ENCODE data around the gene RTP2.

The RTP2 gene

DNA sequence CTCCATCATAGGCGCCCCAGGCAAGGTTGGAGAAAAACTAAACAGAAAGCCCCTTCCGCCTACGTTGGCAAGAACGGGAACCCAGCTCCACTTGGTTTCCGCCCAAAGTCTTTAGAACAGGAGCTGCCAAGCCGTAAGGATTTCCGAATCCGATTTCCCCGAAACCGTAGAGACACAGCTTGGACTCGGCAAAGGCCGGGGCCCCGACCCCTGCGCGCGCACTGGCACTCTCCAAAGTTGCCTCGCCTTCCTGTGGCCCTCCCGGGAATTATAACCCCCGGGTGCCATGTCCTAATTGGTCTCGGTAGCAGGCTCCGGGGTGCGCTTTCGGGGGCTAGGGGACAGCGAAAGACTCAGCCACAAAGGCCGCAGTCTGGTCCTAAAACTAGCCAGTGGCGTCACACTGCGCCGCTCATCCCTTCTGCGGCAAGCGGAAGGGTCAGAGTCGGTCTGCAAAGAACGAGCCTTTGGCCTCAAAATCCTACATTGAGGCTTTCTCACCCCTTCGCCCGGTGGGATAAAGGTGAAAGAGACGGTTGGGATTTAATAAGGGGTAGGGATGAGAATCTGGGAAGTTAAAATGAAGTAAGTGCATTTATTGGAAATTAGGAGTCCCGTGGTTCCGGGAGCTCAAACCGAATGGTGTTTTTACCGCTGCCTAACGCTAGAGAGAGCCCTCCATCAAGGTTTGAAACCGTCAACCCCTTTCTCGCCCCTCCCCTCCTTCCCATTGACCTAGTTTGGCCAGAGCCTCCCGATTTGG, 36.2 kb upstream of the RTP2 start:
- DNase-seq (ENCODE audit: low read depth in 2 of 2), result peak in 1 of 2 donors; percentile 55

DNA sequence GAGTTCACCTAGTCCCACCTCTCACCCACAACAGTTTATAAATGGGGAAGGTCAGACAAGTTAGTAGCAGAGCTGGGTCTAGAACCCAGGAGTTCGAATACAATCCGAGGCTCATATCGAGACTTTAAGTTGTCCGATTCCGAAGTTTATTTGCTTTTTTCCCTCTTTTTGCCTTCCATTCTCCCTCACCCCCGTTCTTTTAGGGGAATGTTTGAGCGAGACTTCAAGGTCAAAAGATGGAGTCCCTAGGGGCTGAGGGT, 35.6 kb upstream of the RTP2 start:
- DNase-seq (ENCODE audit: low read depth in 2 of 2), result no peak

DNA sequence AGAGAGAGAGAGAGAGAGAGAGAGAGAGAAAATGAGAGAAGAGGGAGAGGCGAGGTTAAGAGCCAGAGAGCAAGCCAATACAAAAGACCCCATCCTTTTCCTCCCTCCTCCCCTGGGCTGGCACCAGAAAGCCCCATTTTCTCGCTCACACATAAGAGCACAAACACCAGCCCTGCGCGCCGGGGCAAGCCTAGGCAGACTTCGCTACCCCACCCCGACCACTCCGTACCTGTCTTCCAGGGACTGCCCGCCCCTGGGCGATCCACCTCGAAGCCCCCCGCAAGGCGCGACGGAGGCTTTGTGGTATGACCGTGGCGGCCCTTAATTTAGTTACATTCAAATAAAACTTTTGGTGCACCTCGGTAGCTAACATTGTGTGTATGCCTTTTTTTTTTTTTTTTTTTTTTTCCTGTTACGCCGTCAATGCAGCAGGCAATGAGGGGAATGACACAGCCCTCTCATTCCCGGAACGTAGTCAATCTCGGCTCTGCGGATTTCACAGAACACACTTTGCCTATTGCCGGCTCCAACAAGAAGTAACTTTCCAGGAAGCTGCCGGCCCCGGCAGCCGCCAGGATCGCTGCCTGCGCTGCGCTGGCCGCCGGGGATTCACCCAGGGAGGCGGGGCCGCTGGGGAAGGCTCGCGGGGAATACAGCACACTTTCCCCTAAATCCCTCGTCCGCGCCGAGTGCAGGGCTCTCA, 35.2 kb upstream of the RTP2 start:
- peak in 1 of 2 donors; percentile 61 for DNase-seq (ENCODE audit: low read depth in 2 of 2)

DNA sequence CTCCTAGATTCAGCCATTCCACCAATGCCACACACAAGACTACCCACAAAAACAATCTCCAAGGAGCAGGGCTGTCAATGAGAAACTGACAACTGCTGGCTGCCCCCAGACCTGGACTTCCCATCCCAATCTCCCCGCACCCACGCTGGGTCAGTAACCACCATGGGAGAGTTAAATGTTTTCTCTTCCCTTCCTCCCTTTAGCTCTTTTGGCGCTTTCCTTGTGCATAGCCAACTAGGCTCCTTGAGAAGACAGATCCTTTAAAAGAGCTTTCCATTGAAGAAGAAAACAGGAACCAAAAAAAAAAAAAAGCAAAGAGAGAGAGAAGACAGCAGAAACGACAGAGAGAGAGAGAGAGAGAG, 34.6 kb upstream of the RTP2 start:
- no peak for DNase-seq (ENCODE audit: low read depth in 2 of 2)

DNA sequence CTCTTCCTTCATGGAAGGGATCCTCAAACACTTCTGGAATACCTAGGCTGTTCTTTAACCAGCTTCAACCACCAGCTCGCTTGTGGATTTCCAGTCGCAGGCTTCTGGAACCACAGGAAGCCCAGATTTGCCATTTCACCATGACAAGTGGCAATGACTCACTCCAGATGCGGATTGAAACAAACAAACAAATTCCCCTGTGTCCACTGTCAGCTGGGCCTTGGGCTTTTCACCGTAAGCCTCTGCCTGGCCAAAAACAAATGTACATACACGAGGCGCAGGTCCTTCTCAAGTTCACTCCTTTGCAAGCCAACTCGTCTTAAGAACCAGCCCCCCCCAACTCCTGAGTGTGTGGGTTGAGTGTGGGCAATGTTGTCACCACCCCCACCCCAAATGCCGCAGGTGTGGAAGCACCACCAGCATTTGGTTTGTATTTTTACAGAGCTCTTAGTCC, 34.1 kb upstream of the RTP2 start:
- no peak for DNase-seq (ENCODE audit: low read depth in 2 of 2)

DNA sequence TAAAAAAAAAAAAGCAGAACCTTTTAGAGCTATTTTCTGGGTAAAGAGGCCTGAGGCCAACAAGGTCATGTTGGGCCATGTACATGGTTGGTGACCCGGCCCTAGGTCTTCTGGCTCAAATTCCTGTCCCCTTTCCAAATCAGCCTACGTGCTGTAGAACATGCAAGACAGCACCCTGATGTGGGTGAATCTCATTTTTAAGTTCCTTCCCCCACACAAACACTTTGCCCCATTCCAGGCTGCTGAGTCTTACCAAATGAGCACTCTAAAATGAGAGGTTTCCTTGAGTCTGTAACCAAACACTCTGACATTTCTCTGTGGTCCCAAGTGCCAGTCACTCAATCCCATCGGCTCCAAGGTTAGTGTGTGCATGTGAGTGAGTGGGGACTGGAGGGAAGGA, 33.5 kb upstream of the RTP2 start:
- no peak for DNase-seq (ENCODE audit: low read depth in 2 of 2)

DNA sequence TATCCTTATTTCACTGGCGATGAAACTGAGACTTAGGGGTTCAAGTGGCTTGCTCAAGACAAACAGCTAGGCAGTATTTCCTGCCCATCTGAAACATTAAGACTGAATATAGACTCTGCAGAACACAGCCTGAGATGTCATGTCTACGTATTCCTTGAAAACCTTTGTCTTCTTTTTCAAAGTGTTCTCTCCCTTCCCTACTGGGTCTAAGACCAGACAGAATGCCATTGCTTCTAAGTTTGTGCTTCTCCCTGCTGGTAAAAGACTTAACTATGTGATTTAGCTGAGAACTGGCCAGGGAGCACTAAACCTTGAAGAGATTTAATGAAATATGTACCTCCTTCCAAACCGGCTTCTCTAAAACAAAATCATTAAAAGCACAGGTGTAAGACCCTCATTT, 33.0 kb upstream of the RTP2 start:
- no peak for DNase-seq (ENCODE audit: low read depth in 2 of 2)

DNA sequence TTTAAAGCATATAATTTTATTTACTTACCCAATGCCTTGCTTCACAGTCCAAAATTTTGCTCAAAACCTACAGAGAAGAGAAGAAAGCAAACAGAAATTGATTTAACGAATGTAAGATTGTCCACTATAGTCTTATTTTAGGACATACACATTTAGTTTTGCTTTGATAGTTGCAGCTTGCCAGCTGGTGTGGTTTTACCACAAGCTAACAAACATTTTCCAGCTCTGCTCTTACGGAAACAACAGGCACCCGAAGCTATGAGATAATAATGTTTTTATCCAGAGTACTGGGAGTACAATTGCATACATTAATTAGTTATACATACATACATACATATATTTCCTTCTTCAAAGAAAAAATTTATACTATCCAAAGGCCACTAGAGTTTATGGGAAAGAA, 32.5 kb upstream of the RTP2 start:
- DNase-seq (ENCODE audit: low read depth in 2 of 2), result no peak

DNA sequence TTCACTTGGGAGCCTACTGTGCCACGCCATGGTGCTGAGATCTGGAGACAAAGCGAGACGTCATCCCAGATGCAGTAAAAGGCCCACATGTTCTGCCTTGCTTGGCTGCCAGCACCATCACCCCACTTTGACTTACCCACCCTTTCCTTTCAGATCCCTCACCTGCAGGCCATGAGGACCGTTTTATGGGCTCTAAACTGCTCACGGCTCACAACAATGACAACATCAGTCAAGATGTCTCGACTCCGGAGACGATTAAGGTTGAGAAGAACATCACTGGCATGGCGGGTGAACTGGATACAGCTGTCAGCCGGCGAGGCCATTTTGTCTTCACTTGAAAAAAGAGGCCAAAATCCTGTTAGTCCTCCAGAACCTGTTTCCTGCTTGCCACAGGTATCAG, 31.0 kb upstream of the RTP2 start:
- DNase-seq (ENCODE audit: low read depth in 2 of 2), result no peak

DNA sequence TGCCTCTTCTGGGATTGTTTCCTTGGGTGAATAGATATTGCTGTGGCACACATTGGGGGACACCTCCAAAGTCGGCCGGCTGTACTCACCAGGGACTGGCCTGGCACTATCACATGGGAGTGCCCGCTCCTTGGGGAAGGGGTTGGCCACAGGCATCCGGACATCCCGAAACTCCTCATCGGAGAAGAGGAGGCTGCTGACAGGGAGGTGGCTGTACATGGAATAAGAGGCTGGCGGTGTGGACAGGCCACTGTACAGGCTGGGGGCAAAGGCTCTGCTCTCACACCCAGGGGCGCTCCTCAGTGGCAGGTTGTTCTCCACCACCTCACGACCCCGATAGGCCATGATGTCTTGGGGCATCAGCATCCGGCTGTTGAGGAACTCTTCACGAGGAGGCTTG, 27.2 kb upstream of the RTP2 start:
- DNase-seq (ENCODE audit: low read depth in 2 of 2), result no peak

DNA sequence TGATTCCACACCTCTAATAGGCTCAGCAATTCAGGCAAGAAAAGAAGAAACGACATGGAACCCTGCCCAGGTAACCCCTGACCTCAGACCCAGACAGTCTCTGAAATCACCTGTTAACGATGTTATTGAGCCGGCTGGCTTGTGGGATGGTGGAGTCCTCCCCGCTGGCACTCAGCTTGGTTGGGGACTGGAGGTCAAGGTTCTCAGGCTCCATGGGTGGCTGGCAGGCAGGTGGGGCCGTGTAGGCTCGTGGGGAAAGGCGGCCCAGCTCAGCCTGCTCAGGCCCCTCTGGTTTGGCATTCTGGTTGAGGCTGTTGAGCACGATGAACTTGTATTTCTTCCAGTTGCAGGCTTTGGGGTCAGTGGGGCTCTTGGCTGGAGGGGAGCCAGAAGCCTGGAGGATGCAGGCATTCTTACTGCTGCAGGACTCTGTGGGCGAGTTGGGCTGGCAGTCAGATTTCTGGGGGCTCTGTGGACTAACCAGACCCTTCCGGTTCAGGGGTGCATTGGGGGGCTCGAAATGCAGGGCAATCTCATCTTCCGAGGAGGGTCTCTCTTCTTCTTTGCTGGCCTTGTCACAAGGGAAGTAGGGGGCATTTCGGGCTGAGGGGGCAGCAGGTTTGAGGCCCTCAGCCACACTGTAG, 26.7 kb upstream of the RTP2 start:
- DNase-seq (ENCODE audit: low read depth in 2 of 2), result no peak

DNA sequence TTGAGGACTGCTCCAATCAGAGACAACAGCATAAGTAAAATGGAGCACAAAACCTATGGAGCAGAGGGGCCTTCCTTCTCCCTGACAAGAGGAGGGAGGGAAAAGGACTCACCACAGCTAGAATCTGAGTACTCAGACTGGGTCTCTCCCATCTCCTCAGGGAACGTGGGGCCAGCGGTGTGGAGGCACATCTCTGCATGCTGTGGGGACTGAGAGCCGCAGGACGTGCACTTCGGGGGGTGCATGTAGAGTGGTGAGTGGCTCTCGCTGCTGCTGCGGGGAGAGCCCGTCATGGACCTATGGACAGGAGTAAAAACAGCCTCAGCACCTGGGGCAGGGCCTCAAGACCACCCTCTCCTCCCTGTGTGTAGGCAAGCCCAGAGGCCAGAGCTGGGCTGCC, 25.9 kb upstream of the RTP2 start:
- DNase-seq (ENCODE audit: low read depth in 2 of 2), result no peak

DNA sequence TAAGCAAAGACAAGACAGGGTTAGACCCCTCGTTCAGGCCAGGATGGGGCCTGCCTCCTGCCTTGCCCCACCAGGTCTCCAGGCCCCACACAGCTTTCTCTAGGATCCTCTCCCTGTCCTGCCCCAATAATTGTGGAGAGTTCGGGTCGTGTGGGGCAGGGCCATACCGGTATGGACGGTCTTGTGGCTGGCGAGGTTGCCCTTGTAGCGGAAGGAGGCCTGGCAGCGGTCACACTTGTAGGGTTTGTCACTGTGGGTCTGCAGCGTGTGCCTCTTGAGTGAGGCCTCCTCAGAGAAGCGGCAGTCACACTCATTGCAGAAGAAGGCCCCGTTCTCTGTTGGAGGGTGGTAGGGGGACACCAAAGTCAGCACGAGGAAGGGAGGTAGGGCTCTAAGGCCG, 24.2 kb upstream of the RTP2 start:
- no peak for DNase-seq (ENCODE audit: low read depth in 2 of 2)

DNA sequence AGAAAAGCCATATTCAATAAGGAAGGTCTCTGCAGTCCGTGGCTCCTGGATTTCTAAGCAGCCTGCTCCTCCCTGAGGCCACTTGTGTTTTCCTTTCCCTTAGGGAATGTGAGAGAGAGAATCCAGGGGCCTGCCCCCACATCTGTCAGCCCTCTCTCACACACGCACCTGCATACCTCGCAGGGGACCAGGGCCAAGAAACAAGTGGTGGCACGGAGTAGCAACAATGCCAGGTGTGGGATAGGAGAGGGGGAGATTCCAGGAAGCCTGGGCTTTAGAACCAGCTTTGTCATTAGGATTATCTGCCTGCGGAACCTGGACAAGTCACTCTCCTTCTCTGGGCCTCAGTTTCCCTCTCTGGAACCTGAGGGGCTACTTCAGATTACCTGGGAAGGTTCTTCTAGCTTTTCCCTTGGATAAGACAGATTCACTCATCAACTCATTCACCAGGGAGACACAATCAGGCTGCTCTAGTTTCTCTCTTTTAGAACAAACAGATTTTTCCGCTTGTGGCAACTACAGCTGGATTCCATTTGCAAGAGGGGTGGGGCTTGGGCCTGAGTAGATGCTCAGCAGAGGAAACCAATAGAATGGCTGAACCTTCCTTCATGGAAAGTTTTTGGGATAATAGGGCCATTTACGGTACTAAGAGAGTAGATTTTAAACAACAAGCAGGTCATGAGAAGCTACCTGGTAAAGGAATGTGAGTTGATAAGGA, 23.5 kb upstream of the RTP2 start:
- DNase-seq (ENCODE audit: low read depth in 2 of 2), result no peak

DNA sequence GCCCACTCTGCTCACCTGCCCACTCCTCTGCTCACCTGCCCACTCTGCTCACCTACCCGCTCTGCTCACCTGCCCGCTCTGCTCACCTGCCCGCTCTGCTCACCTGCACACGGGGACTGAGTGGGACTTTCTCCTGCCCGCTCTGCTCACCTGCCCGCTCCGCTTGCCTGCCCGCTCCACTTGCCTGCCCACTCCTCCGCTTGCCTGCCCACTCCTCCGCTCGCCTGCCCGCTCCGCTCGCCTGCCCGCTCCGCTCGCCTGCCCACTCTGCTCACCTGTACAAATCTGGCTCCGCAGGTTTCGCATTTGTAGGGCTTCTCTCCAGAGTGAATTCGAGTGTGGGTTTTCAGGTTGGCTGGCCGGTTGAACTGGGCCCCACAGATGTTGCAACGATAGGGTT, 22.9 kb upstream of the RTP2 start:
- no peak for DNase-seq (ENCODE audit: low read depth in 2 of 2)

DNA sequence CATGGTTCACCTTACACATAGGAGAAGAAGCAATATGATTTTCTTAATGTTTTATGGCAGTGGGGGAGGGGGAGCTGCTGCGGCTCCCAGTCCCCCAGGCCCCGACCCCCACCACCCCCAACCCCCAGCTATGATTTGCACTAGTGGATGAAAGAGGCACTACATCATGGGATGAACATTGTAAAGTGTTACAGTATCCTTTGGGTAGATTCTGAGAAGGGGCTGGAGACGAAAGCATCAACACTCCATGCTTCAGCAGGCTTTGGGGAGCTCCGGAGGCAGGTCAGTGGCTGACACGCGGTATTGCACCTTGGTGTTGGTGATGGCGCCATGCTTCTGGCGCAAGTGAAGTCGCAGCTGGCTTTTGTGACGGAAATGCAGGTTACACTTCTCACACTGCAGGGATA, 19.9 kb upstream of the RTP2 start:
- DNase-seq (ENCODE audit: low read depth in 2 of 2), result no peak

DNA sequence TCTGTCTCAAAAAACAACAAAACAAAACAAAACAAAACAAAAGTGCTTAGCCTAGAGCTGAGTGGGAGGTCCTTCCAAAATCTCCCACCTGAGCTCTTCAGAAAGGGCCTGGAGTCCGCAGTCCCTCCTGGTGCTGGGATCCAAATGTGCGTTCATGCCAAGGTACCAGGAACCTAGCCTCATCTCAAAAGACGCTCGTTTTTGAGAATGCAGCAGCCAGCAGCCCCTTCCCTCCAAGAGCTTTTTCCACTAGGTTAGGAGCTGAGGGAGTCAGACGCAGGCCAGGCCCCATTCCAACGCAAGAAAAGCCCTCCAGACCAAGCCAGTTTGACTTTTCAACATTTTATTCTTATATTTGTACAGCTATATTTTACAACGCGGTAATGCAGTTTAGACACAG, 18.7 kb upstream of the RTP2 start:
- no peak for DNase-seq (ENCODE audit: low read depth in 2 of 2)

DNA sequence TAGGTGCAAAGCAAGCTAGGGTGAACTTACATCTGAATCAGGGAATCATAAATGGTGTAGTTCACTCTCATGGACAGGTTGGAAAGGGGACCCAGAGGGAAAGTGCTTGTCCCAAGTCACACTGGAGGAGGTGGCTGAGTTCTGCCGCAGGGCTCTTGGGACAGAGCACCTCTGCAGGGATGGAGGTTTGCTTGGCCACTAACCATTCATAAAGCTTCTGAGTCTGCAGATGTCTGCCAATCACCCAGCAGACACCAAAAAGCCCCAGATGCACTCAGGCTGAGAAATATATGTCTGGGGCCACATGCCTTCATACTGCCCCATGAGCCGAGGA, 17.9 kb upstream of the RTP2 start:
- DNase-seq (ENCODE audit: low read depth in 2 of 2), result no peak

DNA sequence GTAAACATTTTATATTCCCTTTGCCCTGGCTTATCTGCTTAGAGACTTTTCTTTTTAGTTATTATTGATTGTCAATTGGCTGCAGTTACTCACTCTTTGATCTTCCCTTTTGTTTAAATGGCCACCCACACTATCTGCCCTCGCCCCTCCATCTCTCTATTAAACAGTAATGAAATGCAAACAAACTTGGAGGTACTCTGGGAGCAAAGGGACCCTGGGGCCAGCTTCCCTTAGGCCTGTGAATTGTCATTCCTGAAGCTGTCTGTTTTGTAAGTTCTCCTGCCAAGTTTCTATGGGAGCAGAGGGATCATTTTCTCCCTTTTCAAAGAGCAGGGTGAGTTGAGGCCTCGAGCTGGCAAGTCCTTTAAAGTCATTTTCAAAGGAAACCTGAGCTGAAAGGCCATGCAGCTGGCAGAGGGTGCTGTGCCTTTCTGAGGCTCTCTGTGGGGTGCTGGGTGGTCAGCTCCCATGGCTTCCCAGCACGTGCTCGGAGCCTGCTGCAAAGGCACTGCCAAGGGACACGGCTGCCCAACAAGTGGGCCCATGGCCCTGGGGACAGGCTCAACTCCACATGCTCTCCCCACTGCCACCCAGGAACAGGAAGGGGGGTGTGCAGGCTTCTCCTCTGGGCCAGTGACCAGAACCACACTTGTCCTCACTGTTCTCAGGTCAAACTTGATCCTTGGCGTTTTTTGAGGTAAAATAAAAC, 17.4 kb upstream of the RTP2 start:
- DNase-seq (ENCODE audit: low read depth in 2 of 2), result no peak

DNA sequence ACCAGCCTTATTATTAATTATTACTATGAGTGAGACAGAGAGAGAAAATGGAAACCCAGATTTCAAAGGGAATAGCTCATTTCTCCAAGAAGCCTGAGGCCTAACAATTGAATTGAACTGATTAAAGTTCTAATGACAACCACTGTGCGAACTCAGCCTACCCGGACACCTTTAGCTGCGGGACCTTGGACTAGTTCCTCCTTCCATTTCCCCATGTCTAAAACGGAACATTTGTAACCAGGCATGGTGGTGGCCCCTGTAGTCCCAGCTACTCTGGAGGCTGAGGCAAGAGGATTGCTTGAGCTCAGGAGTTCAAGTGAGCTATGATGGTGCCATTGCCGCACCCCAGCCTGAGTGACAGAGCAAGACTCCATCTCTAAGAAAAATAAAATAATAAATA, 16.4 kb upstream of the RTP2 start:
- DNase-seq (ENCODE audit: low read depth in 2 of 2), result no peak

DNA sequence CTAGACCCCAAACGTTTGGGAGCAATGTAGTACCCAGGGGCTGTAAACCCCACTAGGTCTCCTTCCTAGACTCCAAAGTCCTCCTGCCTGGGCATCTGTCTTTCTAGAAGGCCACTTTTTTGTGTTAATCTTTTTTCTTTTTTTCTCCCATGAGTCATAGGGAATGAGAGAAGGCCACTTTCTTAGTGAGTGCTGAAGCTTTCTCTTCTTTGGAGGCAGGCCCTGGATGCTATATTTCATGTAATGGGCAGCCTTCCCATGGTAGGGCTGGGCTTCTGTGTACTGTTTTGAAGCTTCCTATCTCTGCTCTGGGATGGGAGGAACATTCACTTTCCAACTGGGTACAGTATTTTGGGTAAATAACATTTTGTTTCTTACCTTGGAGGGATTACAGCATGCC, 15.2 kb upstream of the RTP2 start:
- DNase-seq (ENCODE audit: low read depth in 2 of 2), result no peak

DNA sequence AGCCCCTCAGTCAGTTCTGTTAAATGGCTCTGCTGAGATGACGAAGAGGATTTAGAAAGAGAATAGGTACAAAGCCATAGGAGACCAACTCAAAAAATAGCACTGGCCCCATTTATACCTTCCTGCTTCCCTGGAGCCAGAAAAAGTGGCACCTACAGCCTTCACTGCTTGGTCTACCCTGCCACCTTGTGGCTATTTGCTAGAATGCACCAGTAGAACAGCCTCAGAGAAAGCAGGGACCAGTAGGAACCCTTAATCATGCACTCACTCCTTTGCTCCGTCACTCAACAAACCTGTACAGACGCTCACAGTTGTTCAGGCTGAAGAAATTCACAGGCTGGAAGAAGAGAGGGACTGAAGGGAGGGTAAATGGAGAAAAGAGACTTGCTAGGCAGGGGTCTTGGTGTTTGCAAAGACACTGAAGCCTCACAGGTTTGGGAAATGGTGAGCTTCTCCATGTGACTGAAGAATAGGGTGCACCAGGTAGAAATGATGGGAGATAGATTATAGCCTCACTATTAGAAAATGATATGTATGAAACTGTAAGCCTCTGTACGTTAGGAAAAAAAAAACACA, 12.1 kb upstream of the RTP2 start:
- DNase-seq (ENCODE audit: low read depth in 2 of 2), result peak; percentile 43 to 62

Data from stimulated activated CD8-positive, alpha-beta memory T cell treated with anti-CD3 and anti-CD28 coated beads, Interleukin-7, amount 100 ng/mL, for 4 hours (primary cell).